Stimulated activated CD4-positive, alpha-beta T cell treated with anti-CD3 and anti-CD28 coated beads, Interleukin-2, amount 100 ng/mL, for 24 hours (primary cell): ENCODE measurements around the gene KLF6.

Source experiments
- DNase-seq, 2 donors: peaks; one replicate each; pipeline ENCODE4 v3.0.0-alpha.2; 2020

Gene KLF6

GRCh38 chr10:3727268-3727667, 57.7 kb downstream of the KLF6 start:
- DNase-seq = no peak
